DMS114 treated with DMSO at 0.1 percent for 48 hours (cell line): ENCODE data around the gene FGF6.
"Not testable (repeated sequence)": the region's sequence is repeated elsewhere in the genome, so short reads cannot be mapped to it uniquely, and the experiment has no call there.

Experiments
- DNase-seq: peaks from one replicate; lab custom pipeline; 2025; ENCODE audit not compliant: unreplicated experiment; lab: John Stamatoyannopoulos, UW

FGF6 gene

DNA sequence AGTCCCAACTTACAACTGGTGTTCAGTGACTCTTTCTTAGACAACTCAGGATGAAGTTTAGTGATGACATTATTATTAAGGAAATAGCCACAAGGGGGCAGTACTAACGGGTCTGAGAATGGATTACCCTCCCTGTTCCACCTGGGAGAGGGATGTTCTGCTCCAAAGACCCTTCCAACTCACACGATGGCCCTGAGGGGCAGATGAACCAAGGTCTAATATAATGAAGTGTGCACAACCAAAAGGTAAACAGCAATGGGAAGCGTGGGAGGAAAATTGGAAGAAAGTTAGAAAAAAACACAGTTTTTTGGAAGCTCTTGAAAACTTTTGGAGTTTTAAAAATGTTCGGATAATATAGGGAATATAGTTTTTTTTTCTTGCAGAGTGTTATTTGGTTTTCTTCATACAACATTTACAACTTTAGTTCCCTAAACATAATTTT, 24.0 kb downstream of the FGF6 start:
- peak; percentile 36 for DNase-seq

DNA sequence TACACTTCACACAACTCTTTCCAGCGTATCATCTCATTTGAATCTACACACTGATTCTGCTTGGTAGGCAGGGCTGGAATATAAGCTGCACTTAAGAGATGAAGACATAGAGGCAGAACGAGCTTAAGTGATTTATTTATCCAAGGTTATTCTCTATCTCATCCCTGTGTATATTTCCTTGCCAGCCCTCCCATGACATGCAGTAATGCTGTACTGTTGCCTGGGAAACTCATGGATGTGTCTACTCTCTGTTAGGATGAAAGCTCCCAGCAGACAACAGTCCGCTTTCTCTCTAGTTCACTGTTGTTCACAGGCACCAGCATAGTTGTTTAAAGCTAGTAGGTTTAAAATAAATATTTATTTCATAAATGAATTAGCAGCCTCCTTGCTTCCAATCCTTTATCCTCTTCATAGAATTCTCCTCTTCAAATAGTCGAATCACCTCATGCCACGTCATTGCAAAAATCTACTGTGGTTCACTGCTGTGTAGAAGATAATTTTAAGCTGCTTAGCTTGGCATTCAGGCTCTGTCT, 25.4 kb downstream of the FGF6 start:
- DNase-seq = no peak

DNA sequence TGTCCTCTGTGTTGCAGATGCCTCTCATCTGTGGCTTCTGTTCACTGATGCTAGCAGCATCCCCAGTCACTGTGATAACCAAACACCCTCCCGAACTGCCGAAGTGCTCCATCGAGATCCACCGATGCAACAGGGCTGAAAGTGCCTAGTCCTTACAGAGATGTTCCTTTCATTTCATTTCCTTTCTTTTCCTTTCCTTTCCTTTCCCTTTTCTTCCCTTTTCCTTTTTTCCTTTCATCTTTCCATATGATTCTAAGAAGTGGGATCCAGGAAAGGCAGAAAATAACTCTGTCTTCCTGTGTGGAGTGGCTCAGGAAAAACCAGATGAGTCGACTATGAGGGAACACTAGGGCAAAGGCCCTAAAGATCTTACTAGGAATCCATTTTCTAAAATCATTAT, 26.7 kb downstream of the FGF6 start:
- no peak for DNase-seq

DNA sequence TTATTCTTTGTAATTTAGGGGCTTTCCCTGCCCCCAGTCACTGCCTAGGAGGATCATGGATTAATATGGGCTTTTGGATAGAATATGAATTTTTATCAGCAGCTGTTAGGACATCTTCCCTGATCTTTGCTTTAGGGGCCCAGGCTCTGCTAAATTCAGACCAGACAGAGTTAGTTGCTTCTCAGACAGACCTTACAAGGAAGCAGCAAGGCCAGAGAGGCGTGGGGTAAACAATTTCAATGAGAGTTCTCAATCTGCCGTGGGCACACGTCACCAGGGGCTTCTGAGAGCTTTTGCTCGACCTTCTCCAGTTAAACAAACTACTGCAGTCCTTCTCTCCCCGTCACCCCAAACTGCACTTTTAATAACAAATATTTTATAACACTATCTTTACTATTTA, 27.7 kb downstream of the FGF6 start:
- no peak for DNase-seq

DNA sequence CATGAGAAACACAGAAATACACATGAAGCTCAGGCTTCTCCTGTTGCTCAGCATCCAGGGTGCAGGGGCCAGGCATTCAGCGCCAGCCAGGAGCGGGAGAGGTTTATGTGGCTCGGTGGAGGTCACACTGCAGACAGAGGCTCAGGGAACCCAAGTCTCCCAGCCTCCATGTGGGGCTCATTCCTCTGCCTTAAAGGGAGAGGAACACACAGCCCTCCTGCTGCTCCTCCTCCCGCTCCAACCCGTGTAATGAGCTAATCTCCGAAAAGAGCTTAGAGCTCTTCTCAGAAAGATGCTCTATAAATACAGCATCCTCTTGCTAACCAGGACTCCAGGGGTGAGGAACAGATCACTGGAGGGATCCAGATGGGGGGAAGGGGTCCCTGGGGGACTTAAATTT, 28.2 kb downstream of the FGF6 start:
- DNase-seq = no peak

DNA sequence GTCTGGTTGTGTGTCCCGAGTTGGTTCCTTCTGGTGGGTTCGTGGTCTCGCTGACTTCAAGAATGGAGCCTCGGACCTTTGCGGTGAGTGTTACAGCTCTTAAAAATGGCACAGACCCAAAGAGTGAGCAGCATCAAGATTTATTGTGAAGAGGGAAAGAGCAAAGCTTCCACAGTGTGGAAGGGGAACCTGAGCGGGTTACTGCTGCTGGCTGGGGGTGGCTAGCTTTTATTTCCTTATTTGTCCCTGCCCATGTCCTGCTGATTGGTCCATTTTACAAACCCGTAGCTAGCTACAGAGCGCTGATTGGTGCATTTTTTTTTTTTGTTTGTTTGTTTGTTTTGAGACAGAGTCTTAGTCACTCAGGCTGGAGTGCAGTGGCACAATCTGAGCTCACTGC, 29.3 kb downstream of the FGF6 start:
- no peak for DNase-seq

DNA sequence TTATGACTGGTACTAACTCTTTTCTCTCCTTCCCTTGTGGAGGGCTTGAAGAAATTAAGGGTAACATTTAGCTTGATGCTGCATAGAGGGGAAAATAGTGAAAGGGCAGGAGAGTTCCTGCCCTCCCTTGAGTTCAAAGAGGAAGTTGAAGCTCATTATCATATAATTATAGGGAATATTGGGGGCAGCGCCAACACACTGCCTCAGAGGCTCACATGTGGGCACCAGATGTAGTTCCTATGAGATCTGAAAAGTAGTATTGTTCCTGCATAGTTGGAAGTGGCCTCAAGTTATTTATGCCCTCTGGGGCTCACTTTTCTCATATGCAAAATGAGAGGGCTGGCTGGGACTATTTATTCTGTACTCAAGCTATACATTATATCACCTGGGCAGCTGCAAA, 33.1 kb downstream of the FGF6 start:
- DNase-seq = no peak

DNA sequence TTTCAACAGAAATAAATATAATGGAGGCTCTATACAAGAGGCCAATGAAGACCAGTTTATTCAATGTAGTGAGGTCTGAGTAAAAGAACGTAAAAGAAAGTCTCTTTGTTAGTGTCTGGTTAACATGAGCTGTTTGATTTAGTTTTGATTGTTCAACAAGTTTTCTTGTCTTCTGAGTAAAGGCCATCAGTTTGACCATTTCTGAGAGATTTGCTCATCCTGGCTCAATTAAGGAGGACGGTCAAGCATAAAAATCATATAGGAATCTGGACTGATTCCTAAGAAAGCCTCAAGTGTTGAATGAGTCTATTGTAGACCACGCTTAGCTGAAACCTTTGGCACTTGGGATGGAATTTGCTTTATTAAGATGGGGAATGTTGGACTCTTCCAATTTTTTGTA, 33.6 kb downstream of the FGF6 start:
- no peak for DNase-seq

DNA sequence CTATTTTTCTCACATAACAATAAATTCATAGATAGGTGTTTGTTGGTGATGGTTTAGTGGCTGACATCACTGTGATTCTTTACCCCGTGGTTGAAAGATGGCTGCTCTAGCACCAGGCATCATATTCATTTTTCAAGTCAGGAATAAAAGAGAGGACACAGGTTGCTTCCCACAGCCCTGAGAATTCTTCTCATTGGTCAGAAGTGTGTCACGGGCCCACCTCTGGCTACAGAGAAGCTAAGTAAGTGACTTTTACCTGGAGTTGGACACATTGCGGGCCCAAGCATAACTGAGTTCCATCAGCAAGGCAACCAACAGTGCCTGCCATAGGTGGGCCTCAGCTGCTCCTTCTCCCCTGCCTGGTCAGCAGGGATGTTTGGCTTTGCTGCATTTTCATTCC, 38.5 kb downstream of the FGF6 start:
- no peak for DNase-seq

DNA sequence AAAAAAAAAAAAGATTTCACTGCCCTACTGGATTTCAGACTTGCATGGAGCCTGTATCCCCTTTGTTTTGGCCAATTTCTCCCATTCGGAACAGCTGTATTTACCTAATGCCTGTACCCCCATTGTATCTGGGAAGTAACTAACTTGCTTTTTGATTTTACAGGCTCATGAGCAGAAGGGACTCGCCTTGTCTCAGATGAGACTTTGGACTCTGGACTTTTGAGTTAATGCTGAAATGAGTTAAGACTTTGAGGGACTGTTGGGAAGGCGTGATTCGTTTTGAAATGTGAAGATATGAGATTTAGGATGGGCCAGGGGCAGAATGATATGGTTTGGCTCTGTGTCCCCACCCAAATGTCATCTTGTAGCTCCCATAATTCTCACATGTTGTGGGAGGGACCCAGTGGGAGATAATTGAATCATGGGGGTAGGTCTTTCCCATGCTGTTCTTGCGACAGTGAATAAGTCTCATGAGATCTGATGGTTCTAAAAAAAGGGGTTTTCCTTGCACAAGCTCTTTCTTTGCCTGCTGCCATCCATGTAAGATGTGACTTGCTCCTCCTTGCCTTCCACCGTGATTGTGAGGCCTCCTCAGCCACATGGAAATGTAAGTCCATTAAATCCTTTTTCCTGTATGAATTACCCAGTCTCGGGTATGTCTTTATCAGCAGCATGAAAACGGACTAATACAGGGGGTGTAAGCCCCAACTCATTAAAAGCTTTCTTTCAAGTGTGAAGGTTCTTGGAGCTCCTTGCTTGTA, 40.6 kb downstream of the FGF6 start:
- DNase-seq = not testable (repeated sequence)

DNA sequence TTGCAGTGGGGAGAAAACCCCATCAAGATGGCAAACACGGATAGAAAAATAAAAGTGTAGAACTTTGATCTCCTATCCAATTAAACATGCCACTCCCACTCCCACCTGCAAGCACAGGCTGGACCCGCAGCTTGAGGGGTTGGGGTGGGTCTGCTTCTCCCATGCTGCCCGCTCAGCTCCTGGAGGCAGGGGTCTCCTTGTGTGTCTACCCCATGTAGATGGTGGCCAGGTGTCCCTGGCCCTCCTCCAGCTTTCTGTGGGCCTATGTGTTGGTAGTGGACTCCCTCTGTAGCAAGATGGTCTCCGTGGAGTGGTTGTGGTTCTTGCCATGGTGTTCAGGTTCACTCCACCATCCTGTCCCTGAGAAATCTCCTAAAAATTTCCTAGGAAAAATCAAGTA, 42.6 kb downstream of the FGF6 start:
- no peak for DNase-seq

DNA sequence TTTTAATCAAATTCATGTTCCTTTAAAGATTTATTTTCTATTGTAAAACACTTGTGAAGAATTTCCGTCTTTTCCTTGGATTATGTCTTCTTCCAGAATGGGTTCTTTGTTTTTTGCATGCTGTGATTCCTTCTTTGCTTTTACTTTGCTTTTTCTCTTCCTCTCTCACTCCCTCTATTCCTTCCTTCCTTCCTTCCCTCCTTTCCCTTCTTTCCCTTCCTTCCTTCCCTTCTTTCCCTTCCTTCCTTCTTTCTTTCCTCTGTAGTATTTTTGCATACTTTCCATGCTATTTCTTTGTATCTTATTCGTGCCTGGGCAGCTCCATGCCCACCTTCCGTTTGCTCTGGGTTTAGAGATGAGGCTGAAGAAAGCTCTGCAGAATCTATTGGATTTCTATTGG, 44.5 kb downstream of the FGF6 start:
- no peak for DNase-seq

DNA sequence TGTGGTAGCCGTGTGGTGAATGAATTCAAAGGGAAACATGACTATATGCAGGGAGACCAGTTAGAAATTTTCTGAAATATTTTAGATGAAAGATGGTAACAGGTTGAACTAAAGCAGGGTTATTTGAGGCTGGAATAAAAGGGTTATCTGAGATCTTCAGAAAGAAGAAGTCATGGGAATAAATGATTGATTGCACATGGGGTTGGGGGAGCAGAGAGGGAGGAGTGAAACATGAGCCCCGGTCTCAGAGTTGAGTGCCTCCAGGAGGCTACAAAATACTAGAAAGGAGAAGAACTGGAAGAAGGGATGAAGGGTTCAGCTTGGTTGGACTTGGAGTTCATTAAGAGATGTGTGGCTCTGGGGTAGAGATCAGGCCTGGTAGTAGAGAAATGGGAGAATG, 49.8 kb downstream of the FGF6 start:
- no peak for DNase-seq

DNA sequence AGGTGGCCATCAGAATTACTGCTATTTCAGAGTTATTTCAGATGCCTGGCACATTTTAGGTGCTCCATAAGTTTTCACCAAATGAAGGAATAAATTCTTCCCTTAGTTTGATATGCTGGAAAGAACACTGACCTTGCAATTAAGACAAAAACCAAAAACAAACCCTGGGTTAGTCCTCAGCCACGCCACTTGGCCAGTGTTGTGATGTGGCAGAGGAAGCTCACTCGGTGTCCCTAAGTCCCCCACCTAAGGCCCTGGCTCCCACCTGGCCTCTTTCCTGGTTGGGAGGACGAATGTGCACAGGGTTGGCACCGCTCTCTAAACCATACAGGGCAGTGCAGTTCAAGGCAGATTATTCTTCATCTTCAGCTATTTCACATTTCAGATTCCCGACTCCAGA, 52.4 kb downstream of the FGF6 start:
- no peak for DNase-seq

DNA sequence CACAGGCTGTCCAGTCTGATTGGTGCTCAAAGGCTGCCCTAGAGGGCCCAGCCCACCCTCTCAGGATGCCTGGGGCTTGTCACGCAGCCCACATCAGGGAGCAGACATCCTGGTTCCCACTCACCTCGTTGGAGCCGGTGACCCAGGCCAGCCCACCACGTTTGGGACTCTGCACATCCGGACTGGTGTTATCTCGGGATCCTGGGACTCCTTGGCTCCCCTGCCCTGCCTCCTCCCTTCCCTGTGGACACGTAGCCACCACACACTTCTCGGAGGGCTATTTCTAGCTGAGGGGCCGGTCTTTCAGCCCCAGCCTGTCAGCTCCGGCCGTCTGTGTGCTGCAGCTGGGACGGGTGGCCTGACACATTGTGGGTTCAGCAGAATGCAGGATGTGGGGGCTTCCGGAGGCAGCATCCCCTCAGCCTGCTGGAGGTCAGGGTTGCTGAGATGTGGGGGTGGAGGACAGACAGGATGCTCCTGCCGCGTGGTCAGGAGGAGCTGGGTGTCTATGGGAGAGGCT, 53.3 kb downstream of the FGF6 start:
- no peak for DNase-seq

DNA sequence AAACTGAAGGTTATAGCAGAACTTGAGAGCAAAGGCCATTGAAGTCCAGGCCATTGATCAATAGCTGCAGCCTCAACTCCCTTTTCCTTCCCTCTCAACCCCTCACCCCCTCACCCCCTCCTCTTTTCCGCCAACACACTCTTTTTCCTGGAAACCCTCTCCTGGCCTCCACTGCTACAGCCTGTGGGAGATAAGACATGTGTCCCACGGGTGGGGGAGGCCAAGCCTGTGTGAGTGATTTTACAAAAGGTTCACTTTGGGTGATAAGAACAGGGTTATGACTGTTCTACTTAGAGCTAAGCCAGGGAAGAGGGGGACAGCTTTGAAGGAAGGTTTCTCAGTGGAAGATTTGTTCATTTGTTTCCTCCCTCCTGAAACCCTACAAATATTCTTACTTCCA, 57.0 kb downstream of the FGF6 start:
- no peak for DNase-seq

DNA sequence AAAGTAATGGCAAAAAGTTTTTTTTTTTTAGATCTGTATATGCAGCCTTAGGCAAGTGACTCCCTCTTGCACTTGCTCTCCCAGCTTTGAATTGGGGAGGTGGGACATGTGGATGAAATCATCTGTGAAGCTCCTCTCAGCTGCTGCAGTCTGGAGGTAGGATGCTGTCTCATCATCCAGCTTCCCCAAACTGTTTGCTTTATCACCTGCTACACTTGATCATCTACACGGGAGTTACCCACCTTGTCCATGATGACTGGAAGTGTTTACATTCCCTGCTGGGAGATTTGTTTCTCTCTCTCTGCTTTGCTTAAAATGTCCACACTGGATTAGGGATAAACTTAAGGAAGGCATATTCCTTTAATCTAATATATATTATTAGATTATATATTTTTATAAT, 57.6 kb downstream of the FGF6 start:
- DNase-seq = no peak

DNA sequence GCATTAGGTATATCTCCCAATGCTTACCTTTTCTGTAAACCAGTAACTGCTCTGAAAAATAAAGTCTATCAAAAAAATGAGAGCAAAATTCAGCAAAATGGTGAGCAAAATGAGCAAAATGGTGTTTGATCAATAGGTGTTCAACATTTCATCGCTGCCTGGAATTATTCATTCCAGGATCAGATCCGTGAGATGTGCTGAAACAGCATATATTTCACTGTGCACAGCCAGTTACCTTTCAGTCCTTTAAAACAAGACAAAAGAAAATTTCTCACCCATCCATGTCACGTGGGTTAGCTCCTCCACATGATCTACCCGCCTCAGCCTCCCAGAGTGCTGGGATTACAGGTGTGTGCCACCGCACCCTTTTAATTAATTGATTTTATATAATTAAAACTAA, 58.0 kb downstream of the FGF6 start:
- no peak for DNase-seq

DNA sequence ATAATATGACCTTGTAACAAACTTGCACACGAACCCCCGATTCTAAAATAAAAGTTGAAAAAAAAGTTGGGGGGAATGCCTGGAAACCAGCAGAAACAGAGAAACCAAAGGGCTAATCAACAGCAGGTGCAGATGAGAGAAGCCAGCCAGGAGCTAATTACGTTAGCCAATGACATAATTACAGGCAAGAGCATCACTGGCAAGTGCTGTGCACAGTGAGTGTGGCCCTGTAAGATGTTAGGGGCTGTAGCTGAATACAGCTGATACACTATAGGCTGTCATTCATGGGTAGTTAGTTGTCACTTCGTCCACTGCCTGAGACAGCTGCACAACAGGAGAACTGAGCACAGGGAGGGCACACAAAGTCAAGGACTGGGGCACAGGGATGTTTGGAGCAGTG, 58.8 kb downstream of the FGF6 start:
- no peak for DNase-seq
